Ovary (tissue), 3 donors: ENCODE data around the gene KPRP.

ENCODE experiments used
- CTCF ChIP-seq, 3 donors: fragments of 450-650 bp in 2 of 3; fragments of 200-600 bp in 1 of 3; IDR thresholded peaks; one replicate each; pipeline versions ENCODE4 v1.5.1 to v1.8.0; 2016 to 2022; ENCODE audit warnings: antibody characterized with exemption in 3 of 3, mild to moderate bottlenecking in 1 of 3
- POLR2A ChIP-seq: fragments of 450-650 bp; IDR thresholded peaks from one replicate; pipeline ENCODE4 v1.6.1; 2017; ENCODE audit warnings: antibody characterized with exemption, mild to moderate bottlenecking, moderate library complexity
- donor health status: DM: no; HTN: no; CAD: no.

- no peak for TF ChIP-seq CTCF (IDR thresholded peaks at IDR 0.05)
- no peak for TF ChIP-seq POLR2A
Observed at GRCh38 chr1:152737997-152738396, 19.8 kb upstream of the KPRP start.
